ENCODE measurements around the gene MLYCD. TPM values are rescaled to one million over a fixed set of nuclear protein-coding genes. Genes with fewer than 3 reads are reported as not detected.

Gene MLYCD
- total RNA-seq, 6 experiments from 2014 or later, result 6.6 to 15.6 (median 11.3) TPM

- peak in 1 of 3 donors; percentile 53 for DNase-seq
- intact Hi-C loops (cut with DNase I), result loop anchor here in 1 of 2 donors (10.0 kb wide), 1 partner anchor 119 kb away; the partner anchor contains the start of gene SLC38A8
- peaks cover 0 to 18% (median 6%) of the 10 kb centered on the region in 4 donors for H3K4me1 ChIP-seq
- 25% methylated on average over 13 of the region's 27 CpGs for WGBS (ENCODE audit: insufficient coverage, low coverage, low lambda C conversion rate, missing lambda C conversion rate)
- ATAC-seq, result no peak
- no peak overlapping the region for H3K4me3 ChIP-seq
- H3K9me3 ChIP-seq, result no peaks in the 10 kb centered on the region
- TF ChIP-seq POLR2A (IDR thresholded peaks at IDR 0.05) (no peak), CTCF (IDR thresholded peaks at IDR 0.05) (no peak)
- peaks cover 0 to 3% (median 0%) of the 10 kb centered on the region in 4 donors for H3K36me3 ChIP-seq
- H3K27me3 ChIP-seq, result no peaks in the 10 kb centered on the region
- no peak overlapping the region for H3K27ac ChIP-seq
Measured at GRCh38 chr16:83925957-83926725, 27.2 kb downstream of the MLYCD start.

DNA sequence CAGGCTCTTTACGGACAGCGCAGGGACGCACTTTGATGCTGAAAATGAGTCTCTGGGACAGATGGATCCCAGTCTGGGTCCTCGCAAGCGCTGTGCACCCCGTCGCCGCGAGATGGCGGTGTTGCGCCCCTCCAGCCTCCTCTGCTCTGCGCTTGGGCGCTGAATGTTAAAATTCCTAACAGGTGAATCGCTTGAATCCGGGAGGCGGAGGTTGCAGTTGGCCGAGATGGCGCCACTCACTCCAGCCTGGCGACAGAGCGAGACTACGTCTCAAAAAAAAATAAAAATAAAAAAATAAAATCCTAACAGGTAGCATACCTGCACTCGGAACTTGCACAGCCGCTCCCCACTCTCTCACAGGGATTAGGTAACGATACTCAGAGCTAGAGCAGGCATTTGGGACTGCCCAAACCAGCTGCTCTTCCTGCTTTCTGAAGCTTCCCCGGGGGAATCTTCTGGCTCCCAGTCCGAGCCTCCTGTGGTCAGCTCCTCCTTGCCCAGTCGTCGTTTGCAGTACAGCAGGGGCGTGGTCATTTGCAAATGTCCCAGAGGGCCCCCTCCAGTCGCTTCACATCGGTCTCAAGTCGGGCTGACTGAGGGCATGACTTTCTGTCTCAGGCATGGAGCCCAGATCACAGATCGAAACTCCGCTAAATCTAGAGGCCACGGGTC lies 27.9 kb downstream of the MLYCD start:
- peak; percentile 92 to 100 (median 97) for TF ChIP-seq CTCF (IDR thresholded peaks at IDR 0.05)
- no peak for TF ChIP-seq POLR2A (IDR thresholded peaks at IDR 0.05)
- H3K4me1 ChIP-seq, result peaks cover 0 to 18% (median 6%) of the 10 kb centered on the region in 4 donors
- H3K36me3 ChIP-seq, result no peaks in the 10 kb centered on the region
- no peaks in the 10 kb centered on the region for H3K27me3 ChIP-seq
- H3K27ac ChIP-seq, result peak overlapping the region; percentile 25 to 77 (median 58)
- no peaks in the 10 kb centered on the region for H3K9me3 ChIP-seq
- intact Hi-C loops (cut with DNase I), result loop anchor here in 1 of 2 donors (10.0 kb wide), 1 partner anchor 118 kb away; the partner anchor contains the start of gene SLC38A8
- H3K4me3 ChIP-seq, result peak overlapping the region in 2 of 3 donors; percentile 29 to 33
- 6% methylated on average over 24 of the region's 35 CpGs for WGBS (ENCODE audit: insufficient coverage, low coverage, low lambda C conversion rate, missing lambda C conversion rate)
- DNase-seq (peak; percentile 82 to 87 (median 85)), ATAC-seq (peak; percentile 89 to 92 (median 92))

DNA sequence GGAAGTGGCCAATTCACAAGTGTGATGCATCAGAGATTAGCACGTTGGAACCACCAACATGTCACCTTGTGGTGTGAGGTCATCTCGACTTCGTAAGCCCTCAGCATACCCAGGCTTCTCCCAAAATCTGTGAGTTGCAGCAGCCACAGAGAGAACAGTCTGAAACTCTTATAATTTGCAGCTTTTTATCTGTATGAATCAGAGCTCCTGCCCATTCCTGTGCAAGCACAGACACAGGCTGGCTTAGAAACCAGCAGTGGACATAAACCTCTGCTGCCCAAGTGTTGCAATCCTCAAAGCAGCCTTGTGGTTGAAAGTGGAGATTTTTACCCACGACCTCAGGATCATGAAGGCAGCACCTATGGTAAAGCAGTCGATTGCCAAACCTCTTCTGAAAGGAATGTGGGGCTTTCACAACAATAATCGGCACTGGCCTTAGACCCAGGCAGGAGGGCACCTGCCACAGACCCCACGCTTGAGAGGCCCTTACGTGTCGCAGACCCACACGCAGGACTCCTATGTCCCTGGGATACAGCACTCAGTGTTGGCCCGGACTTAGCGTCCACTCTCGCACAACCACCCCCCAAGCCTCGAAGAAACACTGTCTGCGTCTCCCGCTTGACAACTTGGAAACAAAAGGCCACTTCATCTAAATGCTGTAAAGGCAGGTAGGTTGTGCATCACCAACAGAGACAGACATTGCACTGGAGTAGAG lies 29.6 kb downstream of the MLYCD start:
- no peak for TF ChIP-seq CTCF (IDR thresholded peaks at IDR 0.05)
- no peak for TF ChIP-seq POLR2A (IDR thresholded peaks at IDR 0.05)
- Histone ChIP-seq H3K36me3 (no peaks in the 10 kb centered on the region), H3K4me1 (peaks cover 0 to 18% (median 6%) of the 10 kb centered on the region in 4 donors), H3K27ac (no peak overlapping the region), H3K9me3 (no peaks in the 10 kb centered on the region), H3K27me3 (no peaks in the 10 kb centered on the region), H3K4me3 (no peak overlapping the region)
- WGBS (ENCODE audit: insufficient coverage, low coverage, low lambda C conversion rate, missing lambda C conversion rate), result 58% methylated on average over 11 of the region's 16 CpGs
- DNase-seq, result no peak
- intact Hi-C loops (cut with DNase I), result loop anchor here in 1 of 2 donors (10.0 kb wide), 1 partner anchor 116 kb away; the partner anchor contains the start of gene SLC38A8
- peak in 2 of 4 donors; percentile 18 to 27 for ATAC-seq

GRCh38 chr16:83929811-83930555 lies 31.1 kb downstream of the MLYCD start:
- Histone ChIP-seq H3K4me3 (no peak overlapping the region), H3K27me3 (no peaks in the 10 kb centered on the region), H3K36me3 (no peaks in the 10 kb centered on the region), H3K9me3 (no peaks in the 10 kb centered on the region), H3K4me1 (peaks cover 0 to 18% (median 6%) of the 10 kb centered on the region in 4 donors), H3K27ac (no peak overlapping the region)
- intact Hi-C loops (cut with DNase I), result loop anchor here in 1 of 2 donors (10.0 kb wide), 1 partner anchor 115 kb away; the partner anchor contains the start of gene SLC38A8
- DNase-seq (no peak), ATAC-seq (no peak)
- WGBS (ENCODE audit: insufficient coverage, low coverage, low lambda C conversion rate, missing lambda C conversion rate), result 68% methylated on average over 13 of the region's 17 CpGs
- TF ChIP-seq CTCF (IDR thresholded peaks at IDR 0.05) (no peak), POLR2A (IDR thresholded peaks at IDR 0.05) (no peak)

Data from right lobe of liver (tissue), 6 donors.